SW 1271 (cell line): Measurements from ENCODE around the gene LAMP1.
"Not testable (repeated sequence)": the region's sequence is repeated elsewhere in the genome, so short reads cannot be mapped to it uniquely, and the experiment has no call there.

Experiments
- DNase-seq, 2 experiments: peaks; one replicate each; lab custom pipeline; 2025; lab: John Stamatoyannopoulos, UW

LAMP1 gene

GRCh38 chr13:113327766-113328471, 30.9 kb downstream of the LAMP1 start:
- DNase-seq: no peak

DNA sequence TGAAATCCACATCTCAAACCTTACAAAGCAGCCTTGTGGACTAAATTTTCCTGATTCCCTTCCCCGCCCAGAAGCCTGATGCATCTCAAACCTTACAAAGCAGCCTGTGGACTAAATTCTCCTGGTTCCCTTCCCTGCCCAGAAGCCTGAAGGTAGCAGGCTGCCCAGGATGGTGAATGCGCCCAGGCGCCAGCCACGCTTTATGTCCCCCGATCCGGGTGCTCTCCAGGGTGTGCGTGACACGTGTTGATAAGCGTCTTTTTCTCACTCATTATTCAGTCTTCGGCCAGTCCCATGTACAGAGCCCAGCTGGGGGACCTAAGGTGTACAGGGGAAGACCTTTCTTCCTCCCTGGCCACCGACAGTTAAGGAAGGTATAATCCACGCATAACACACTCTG, 31.8 kb downstream of the LAMP1 start:
- no peak for DNase-seq

DNA sequence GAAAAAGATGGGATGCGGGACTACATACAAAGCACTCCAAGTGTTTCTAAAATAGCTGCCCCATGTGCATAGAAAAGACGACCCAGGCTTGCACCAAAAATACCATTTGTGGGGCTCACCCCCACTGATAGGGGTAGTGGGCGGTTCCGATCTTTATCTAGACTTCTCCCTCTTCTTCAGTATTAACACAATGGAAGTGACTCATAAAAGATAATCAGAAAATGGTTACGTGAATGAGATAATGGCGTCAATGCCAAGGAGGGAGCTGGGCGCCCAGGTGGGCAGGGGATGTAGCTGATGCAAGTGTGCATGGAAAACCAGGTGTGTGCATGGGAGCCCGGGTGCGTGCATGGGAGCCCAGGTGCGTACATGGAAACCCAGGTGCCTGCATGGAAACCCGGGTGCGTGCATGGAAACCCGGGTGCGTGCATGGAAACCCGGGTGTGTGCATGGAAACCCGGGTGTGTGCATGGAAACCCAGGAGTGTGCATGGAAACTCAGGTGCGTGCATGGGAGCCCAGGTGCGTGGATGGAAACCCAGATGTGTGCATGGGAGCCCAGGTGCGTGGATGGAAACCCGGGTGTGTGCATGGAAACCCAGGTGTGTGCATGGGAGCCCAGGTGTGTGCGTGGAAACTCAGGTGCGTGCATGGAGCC, 32.7 kb downstream of the LAMP1 start:
- no peak for DNase-seq

- DNase-seq: no peak
Measured at GRCh38 chr13:113332615-113333014, 35.6 kb downstream of the LAMP1 start.

- no peak for DNase-seq
Measured at GRCh38 chr13:113333076-113333475, 36.0 kb downstream of the LAMP1 start.

DNA sequence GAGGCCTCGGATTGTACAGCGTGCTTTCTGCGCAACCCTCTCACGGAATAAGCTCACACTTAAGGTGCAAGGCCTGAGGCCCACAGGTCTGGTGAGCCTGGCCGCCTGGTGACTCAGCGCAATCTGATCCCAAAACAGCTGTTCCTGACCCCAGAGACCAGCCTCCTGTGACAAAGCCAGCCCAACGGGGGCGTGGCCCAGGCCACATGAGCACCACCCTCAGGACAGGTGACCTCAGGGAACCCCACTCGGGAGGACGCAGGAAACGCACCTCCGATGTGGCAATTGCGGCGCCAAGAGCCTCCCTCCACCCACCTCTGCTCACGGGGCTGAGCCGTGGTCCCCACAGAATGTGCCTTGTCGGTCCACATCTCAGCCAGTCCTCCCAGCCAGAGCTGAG, 40.5 kb downstream of the LAMP1 start:
- no peak for DNase-seq

DNA sequence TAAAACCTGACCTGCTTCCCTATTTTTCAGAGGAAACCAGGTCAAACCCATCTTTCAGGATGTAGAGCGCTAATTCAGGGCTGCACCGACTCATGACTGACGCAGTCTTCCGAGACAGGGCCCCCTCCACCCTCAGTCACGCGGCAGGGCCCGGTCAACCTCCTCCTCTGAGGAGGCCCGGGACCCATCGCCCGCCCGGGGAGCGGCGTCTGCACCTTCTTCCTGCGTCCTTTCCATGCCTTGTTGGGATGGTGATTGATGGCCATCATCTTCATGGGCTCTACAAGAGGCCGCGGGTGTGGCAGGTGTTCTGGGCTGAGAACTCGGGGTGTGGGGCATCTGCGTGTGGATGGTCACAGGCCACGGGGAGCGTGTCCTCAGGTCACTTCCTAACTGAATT, 40.9 kb downstream of the LAMP1 start:
- no peak for DNase-seq

DNA sequence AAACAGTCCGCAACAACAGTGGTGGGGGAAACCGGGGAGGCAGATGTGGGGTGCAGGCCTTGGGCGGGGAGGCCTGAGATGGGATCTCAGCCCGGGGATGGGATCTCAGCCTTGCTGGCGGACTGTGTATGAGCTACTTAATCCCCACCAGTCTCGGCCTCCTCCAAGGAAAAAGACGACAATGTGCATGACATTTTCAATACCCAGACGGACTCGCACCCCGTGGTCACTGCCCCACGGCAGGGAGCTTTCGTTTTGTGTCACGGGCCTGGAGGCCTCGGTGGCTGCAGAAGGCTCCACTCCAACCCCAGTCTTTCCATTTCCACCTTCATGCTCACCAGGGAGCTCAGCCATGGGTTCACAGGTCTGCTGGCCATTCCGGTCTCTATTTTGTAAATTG, 41.4 kb downstream of the LAMP1 start:
- DNase-seq: no peak

DNA sequence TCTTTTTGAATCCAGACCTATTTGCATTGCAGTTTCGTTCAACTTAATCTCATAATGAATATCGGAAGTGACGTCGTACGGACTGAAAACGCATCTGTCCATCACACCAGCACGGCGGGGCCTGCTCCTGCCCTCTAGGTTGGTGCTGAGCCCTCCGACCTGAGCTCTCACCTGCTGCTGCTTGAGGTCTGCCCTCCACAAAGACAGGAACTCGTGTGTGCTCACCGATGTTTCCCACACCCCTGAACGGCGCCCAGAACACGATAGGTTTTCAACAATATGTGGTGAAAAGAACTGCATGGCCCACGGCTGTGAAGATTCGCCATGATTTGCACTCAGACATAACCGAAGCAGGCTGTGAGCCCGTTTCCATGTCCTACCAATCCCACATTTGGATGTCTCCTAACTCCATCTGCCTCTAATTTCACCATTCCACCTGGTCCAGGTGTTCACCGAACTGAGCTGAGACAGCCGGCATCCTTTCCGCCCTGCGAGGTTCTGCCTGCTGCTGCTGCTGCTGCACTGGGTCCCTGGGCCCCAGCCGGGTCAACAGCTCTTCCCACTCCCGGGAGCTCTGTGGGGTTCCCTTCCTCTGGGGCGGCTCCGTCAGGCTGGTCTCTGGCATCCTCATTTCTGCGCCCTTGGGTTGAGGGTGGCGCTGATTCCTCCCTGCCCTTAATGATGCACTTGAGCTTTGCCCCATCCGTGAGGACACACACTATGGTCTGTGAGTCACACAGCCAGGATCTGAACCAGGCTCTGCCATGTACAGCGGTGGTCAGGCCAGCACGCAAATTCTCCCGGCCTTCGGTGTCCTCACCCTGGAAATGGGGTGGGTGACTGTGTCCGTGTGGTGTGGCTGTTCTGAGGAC, 46.0 kb downstream of the LAMP1 start:
- no peak for DNase-seq

- DNase-seq: no peak
Measured at GRCh38 chr13:113343692-113343968, 46.6 kb downstream of the LAMP1 start.

DNA sequence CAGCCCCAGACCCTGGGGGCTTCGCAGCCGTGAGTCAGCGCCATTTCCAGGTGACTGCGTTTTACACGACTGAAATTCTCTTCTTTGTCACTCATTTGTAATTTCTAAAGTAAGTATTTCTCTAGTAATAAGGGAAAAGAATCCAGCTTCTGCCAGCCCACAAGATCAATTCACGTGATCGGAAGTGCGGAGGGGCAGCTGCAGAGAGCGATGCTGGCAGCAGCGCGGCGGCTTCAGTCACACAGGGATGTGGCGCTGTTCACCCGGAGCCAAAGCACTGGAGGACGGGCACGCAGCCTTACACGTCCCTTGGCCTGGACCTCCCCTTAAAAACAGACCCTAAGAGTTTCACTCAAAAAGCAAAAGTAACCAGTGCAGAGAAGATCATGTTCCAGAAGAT, 48.4 kb downstream of the LAMP1 start:
- DNase-seq: no peak

DNA sequence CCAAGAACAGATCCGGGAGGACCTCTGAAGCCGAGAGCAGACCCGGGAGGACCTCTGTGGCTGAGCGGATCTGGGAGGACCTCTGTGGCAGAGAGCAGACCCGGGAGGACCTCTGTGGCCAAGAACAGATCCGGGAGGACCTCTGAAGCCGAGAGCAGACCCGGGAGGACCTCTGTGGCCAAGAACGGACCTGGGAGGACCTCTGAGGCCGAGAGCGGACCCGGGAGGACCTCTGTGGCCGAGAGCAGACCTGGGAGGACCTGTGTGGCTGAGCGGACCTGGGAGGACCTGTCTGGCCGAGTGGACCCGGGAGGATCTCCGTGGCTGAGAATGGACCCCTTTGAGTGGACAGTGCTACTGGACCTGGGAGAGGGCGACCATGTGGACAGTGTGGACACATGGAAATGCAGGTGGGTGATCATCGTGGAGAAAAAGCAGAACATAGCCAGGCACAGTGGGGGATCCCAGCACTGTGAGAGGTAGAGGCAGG, 50.7 kb downstream of the LAMP1 start:
- DNase-seq: not testable (repeated sequence)

GRCh38 chr13:113348591-113348990, 51.6 kb downstream of the LAMP1 start:
- no peak for DNase-seq

GRCh38 chr13:113349050-113349449, 52.0 kb downstream of the LAMP1 start:
- no peak for DNase-seq

DNA sequence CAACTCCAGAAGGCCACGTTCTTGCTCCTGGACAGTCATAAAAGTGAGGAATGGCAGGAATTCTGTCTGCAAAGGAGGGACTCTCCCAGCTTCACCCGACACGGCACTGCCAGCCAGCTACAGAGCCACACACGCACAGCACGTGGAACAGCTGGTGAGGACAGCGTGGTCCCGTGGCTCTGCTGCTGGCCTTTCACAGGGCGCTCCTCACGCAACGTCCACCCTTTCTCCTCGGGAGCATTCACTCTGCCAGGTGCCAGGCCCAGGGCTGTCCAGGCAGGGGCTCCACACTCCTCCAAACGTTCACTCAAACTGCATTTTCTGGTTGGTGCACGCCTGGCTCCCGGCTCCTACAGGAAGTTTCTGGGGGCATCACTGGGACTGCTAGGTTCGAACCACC, 52.5 kb downstream of the LAMP1 start:
- DNase-seq: no peak

DNA sequence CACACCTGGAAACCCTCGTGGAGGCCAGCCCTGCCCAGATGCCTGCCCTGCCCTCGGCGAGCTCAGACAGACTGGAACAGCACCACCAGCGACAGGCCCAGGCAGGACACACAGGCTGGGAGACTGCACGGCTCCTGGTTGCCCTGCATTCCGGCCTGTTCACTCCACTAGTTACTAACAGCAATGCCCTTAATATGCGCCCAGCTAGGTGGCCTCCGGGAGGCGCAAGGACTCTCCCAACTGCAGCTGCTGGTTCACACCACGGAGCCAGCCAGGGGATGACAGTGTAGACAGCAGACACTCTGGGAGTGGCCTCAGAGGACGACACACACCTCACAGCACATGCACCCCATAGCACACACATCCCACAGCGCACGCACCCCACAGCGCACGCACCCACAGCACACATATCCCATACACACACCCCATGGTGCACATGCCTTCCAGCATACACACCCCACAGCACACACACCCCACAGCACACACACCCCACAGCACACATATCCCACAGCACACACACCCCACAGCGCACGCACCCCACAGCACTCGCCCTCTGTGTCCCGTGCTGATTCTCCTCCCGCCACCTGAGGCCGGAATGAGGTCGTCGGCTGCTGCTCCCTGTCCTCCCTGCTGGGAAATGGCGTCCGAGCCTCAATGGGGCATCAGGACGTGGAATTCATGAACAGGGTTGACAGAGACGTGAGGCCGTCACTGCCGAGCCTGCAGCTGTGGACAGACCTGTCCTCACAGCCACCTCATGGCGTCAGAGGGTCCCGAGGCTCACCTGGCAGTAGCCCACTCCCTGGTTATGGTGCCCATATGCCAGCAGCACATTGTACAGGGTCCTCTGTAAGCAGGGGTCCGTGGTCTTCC, 53.3 kb downstream of the LAMP1 start:
- no peak for DNase-seq

DNA sequence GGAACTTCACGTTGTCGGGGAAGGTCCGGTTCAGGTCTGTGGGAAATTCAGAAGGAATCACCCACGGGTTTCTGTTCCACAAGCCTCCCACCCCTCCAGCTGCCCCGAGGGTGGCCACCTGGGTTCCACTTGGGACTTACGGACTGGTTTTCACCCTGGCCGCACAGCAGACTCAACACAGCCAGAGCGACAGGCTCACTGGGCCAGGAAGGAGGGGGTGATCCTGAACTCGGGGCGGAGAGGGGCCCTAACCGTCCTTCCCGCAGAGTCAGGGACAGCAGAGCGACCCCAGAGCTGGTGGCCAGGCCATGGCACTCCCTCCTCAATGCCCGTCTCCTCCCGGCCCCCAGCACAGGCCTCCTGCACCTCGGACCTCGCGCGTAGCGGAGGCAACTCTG, 53.9 kb downstream of the LAMP1 start:
- DNase-seq: no peak

DNA sequence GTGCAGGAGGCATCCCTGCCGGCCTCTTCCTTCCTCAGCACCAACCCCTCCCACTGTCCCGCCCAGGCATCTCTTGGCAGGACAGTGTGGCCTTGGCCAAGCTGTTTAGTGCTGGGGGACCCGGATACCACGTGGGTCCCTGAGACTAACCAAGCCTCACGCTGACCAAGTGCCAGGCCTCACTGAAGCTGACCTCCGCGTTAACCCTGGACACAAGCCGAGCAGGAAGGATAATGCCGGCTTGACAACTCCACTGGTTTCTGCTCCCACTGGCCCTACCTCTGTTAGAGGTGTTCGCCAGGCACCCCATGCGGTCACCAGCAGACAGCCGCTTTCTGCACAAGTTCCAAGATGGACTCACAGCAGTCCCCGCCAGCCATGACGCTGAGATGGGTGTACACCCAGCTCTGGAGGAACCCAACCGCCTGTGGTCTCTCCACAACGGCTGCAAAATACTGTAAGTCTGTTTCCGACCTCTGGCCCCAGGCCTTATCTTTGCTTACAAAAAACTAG, 54.5 kb downstream of the LAMP1 start:
- DNase-seq: no peak

GRCh38 chr13:113353254-113353653, 56.2 kb downstream of the LAMP1 start:
- DNase-seq: no peak

- no peak for DNase-seq
Measured at GRCh38 chr13:113354831-113355610, 58.0 kb downstream of the LAMP1 start.

DNA sequence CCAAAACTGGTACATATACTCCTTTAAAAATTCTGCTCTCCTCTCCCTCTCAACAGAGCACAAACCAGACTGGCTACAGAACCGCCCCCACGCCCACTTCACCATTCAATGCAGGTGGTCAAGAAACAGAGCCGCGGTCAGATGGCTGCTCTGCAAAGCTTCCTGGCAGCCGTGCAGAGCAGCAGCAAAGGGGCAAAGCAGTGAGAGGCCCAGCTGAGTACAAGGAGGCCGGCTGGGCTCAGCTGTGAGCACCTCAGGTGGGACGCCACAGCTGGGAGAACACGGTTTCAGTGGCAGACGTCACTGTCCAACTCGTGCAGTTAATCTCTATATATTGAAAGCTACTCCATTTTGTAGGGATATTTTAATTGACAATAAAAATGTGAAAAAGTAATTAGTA, 58.6 kb downstream of the LAMP1 start:
- no peak for DNase-seq
